Central memory CD8-positive, alpha-beta T cell (primary cell): ENCODE results near the gene RUFY4.

ENCODE experiments used
- ATAC-seq: fragments of 150-1000 bp; cut with Tn5 transposase; replicated peaks from 2 replicates; pipeline ENCODE4 v1.10.0; 2022; ENCODE audit warnings: mild to moderate bottlenecking, moderate FRiP score, moderate number of reproducible peaks; ENCODE audit not compliant: poor library complexity, severe bottlenecking; ENCODE audit errors: extremely low read depth
- DNase-seq, 2 donors: peaks; one replicate each; pipeline ENCODE4 v3.0.0; 2021; ENCODE audit warnings: low spot score in 2 of 2
- H3K27ac Mint-ChIP-seq: one replicate; pipeline ENCODE4 v1.8.0; 2022; ENCODE audit warnings: low read depth, mild to moderate bottlenecking, moderate library complexity, mixed read lengths
- H3K27me3 Mint-ChIP-seq: one replicate; pipeline ENCODE4 v1.8.0; 2022; ENCODE audit warnings: mixed read lengths
- H3K36me3 Mint-ChIP-seq: one replicate; pipeline ENCODE4 v1.8.0; 2022; ENCODE audit warnings: mild to moderate bottlenecking, moderate library complexity, mixed read lengths; ENCODE audit not compliant: insufficient read depth
- H3K4me1 Mint-ChIP-seq: one replicate; pipeline ENCODE4 v1.8.0; 2022; ENCODE audit warnings: mixed read lengths
- H3K4me3 Mint-ChIP-seq: one replicate; pipeline ENCODE4 v1.8.0; 2022; ENCODE audit warnings: mild to moderate bottlenecking, moderate library complexity, mixed read lengths
- H3K9me3 Mint-ChIP-seq: one replicate; pipeline ENCODE4 v1.8.0; 2022; ENCODE audit warnings: mixed read lengths

RUFY4 gene

DNA sequence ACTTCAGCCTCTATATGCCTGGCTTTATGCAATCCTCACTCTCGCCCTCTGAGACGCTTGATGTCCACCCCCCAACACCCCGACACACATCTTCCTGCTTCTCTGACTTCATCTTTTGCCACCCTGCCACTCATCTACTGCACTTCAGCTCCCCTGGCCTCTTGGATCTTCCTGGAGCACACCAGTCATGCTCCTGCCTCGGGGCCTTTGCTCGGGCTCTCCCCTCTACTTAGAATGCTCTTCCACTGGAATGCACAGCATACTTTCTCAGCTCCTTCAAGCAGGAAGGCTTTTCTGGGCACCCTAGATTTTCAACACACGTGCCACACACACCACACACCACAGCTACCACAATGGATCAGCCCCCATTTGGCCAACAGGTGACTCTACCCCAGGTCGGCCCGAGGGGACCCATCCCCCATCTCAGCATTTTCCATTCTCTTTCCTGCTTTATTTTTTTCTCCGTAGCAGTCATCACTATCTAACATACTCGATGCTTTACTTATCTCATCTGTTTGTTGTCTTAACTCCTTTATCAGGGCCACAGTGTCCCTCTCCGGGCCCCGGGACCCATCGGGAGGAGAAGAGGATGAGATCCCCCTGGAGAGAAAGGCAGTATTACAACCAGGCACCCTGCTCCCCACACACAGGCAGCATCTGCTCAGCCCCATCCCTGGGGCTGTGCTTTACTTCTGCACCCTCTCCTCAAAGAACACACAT, 2.3 kb downstream of the RUFY4 start:
- H3K9me3 Mint-ChIP-seq, result no peaks in the 10 kb centered on the region
- H3K27me3 Mint-ChIP-seq, result peaks cover 63% of the 10 kb centered on the region
- H3K27ac Mint-ChIP-seq, result no peak overlapping the region
- no peak for ATAC-seq
- peaks cover 8% of the 10 kb centered on the region for H3K4me1 Mint-ChIP-seq
- no peak overlapping the region for H3K4me3 Mint-ChIP-seq
- peaks cover 2% of the 10 kb centered on the region for H3K36me3 Mint-ChIP-seq
- no peak for DNase-seq

DNA sequence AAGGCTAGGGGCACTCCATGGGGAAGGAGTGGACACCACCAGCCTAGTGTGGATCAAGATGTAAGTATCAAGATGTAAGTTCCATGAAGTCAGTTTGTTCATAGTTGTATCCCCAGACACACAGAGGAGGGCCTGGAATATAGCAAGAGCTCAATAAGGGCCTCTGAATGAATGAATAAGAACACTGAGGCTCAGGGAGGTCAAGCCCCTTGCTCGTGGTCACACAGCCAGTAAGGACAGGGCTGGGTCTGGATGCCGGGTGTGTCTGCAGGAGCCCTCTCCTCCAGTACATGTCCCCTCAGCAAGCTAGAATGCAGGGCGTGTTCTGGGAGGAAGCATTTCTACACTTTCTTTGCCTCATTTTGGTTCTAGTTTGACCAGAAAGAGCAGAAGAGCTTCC, 2.9 kb downstream of the RUFY4 start:
- Mint-ChIP-seq H3K27ac (no peak overlapping the region), H3K27me3 (peaks cover 57% of the 10 kb centered on the region), H3K9me3 (no peaks in the 10 kb centered on the region)

DNA sequence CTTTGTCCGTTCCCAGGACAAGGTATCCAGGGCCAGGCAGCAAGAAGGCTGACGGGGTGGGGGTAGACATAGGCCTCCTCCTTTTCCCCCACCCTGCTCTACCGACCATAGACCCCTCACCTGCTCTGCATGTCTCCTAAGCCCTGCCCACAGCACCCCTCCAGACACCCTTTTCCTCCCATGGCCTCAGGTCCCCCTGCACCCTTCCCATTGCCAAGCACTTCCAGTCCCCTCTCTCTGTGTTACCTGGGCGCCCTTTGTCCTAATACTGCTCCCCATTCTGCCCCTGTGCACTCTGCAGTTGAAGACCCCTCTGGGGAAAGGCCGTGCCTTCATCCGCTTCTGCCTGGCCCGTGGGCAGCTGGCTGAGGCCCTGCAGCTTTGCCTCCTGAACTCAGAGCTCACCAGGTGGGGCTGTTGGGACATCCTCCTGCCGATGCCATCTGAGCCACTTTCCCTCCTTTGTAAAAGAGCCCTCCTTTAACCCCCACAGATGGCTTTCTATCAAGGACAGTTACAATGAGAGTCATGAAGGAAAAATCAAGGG, 3.5 kb downstream of the RUFY4 start:
- ATAC-seq (no peak), DNase-seq (no peak)
- peaks cover 2% of the 10 kb centered on the region for H3K36me3 Mint-ChIP-seq
- peaks cover 51% of the 10 kb centered on the region for H3K27me3 Mint-ChIP-seq
- H3K4me3 Mint-ChIP-seq, result no peak overlapping the region
- no peak overlapping the region for H3K27ac Mint-ChIP-seq
- no peaks in the 10 kb centered on the region for H3K9me3 Mint-ChIP-seq
- peaks cover 8% of the 10 kb centered on the region for H3K4me1 Mint-ChIP-seq

More for the DNA sequence above, 2.9 kb downstream of the RUFY4 start:
- Mint-ChIP-seq H3K4me3 (no peak overlapping the region), H3K4me1 (peaks cover 8% of the 10 kb centered on the region), H3K36me3 (peaks cover 2% of the 10 kb centered on the region)
- DNase-seq, result no peak
- no peak for ATAC-seq

DNA sequence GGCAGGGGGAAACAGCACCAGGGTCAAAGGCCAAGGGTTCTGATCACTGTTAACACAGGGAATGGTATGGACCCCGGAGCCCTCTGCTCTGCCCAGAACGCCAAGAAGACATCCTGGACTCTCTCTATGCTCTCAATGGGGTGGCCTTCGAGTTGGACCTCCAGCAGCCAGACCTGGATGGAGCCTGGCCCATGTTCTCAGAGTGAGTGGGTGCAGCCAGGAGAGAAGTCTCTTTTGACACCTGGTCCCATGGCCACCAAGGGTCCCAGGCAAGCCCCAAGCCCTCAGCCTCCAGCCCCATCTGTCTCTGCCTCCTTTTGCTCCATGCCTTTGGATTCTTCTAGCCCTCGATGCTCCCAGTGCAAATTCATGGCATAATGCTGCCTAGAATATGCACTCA, 4.1 kb downstream of the RUFY4 start:
- peaks cover 8% of the 10 kb centered on the region for H3K4me1 Mint-ChIP-seq
- no peaks in the 10 kb centered on the region for H3K9me3 Mint-ChIP-seq
- no peak for DNase-seq
- peaks cover 45% of the 10 kb centered on the region for H3K27me3 Mint-ChIP-seq
- no peak overlapping the region for H3K27ac Mint-ChIP-seq
- H3K36me3 Mint-ChIP-seq, result peaks cover 2% of the 10 kb centered on the region
- no peak for ATAC-seq
- H3K4me3 Mint-ChIP-seq, result no peak overlapping the region

DNA sequence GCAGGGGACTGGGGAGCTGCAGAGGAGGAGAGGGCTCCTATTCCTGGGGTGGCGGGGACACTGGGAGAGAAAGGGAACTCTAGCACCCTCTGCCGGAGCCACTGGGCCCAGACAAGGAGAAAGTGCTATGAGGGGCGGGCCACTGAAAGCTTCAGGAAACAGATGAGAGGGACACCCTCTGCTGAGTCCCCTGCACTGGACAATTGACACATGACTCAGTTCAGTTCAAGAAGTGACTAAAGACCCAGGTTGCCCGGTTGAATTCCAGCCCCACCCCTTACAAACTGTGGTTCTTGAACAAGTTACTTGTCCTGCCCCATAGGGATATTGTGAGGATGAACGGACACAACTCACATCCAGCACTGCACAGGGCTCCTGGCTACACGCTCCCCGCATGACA, 5.0 kb downstream of the RUFY4 start:
- peaks cover under 1% of the 10 kb centered on the region for H3K36me3 Mint-ChIP-seq
- no peak for DNase-seq

DNA sequence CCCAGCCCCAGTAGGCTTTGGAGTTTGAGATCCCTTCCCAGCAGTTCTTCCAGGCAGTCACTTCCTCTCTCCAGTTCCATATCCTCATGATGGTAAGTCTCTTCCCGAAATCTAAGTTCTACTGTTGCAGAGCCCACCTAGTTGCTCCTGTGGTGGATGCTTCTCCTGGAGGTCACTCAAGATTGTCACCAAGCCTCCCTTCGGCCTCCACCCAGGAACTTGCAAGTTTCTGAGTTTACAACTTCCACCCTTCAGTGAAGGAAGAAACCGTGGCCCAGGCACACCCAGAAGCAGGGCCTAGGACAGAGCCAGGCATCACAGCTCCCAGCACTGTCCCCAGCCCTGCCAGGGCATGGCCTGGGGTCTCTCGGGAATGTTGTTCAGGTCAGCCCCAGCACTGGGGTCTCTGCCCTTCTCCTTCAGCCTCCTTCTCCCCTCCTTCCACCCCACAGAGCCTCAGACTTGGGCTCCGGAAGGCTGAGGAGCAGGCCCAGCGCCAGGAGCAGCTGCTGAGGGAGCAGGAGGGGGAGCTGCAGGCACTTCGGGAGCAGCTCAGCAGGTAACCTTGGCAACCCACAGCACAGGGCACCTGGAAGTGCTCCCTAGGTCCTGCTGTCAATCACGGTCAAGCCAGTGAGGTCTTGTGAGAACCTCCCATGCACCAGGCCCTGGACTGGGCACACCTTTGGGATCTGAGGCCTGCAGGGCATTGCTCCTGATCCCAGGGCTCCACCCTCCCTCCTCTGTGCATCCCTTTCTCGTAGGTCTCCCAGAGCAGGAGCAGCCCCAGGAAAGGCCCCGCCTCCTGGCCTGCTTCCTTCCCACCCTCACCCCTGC, 7.1 kb downstream of the RUFY4 start:
- no peaks in the 10 kb centered on the region for H3K36me3 Mint-ChIP-seq
- no peak overlapping the region for H3K4me3 Mint-ChIP-seq
- peaks cover 33% of the 10 kb centered on the region for H3K27me3 Mint-ChIP-seq
- ATAC-seq (no peak), DNase-seq (no peak)
- H3K9me3 Mint-ChIP-seq, result no peaks in the 10 kb centered on the region
- H3K27ac Mint-ChIP-seq, result no peak overlapping the region
- H3K4me1 Mint-ChIP-seq, result no peaks in the 10 kb centered on the region

More for the DNA sequence above, 5.0 kb downstream of the RUFY4 start:
- no peak overlapping the region for H3K4me3 Mint-ChIP-seq
- H3K27ac Mint-ChIP-seq, result no peak overlapping the region
- peaks cover 1% of the 10 kb centered on the region for H3K4me1 Mint-ChIP-seq
- no peaks in the 10 kb centered on the region for H3K9me3 Mint-ChIP-seq
- peaks cover 36% of the 10 kb centered on the region for H3K27me3 Mint-ChIP-seq
- no peak for ATAC-seq

DNA sequence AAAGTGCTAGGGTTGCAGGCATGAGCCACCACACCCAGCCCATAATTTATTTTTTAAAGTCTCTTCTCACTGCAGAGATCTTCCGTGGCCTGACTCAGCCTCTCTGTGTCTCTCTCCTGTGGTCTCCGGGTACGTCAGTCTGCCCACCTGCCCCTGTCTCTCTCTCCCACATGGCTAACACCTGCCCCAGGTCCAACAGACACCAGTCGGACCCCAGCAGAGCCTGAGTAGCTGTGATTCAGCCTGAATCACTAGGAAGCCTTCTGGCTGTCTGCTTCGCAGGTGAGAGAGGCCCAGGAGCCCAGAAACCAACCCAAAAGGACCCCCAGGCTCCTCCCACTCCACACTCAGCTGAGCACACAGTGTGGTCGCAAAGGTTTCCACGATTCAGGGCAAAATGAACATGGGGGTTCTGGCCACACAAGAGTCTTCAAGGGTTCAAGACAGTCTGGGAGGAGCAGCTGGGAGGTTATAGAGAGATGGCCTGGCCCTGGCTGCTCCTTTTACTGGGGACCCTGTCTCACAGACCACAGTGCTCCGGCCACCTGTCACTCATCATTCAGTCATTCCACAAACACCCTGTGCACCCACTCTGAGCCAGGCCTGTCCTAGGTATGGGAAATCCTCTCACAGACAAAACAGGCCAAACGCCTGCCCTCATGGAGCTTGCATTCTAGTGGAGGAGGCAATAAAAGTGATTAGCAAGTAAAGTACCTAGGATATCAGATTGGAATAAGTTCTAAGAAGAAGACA, 8.6 kb downstream of the RUFY4 start:
- Mint-ChIP-seq H3K36me3 (no peaks in the 10 kb centered on the region), H3K27me3 (peaks cover 25% of the 10 kb centered on the region), H3K4me3 (no peak overlapping the region), H3K27ac (peak overlapping the region; percentile 3), H3K9me3 (no peaks in the 10 kb centered on the region), H3K4me1 (no peaks in the 10 kb centered on the region)
- ATAC-seq (no peak), DNase-seq (no peak)

DNA sequence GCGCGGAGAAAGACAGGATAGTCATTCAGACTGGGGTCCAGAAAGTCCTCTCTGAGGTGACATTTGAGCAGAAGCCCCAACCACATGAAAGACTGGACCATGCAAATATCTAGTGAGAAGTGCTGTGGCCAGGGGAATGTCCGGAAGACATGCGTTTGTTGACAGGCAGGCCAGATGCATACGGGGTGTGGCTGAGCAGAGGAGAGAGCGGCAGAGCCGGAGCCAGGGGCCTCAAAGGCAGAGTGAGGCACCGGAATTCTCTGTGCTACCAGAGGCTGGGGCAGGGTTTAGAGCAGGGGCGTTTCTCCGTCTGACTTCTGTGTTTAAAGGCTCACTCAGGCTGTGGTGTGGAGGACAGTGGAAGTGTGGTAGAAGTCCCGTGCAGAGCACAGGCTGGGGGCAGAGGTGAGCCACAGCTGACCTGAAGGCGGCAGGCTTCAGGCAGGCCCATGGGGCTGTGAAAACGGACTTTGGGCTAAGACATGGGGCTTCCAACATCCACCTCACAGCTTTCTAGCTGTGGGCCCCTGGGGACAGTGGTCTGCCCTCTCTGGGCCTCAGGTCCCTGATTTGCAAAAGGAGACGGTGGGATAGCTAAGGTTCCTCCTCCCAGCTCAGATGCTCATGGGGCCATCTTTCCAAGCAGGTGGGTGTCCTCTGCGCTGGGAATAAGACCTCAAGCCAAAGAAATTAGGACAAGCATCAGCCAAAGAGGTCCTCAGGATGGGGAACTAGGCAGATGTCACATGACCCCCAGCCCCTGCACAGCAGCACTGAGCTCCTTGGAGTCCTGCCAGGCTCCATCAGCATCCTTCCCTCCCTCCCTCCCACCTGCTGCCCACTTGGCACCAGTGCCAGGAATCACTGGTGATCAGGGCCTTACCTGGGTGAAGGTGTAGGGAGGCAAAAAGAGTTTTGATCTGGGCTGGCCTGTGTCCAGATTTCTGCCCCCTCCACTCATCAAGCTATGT, 11.2 kb downstream of the RUFY4 start:
- no peak overlapping the region for H3K27ac Mint-ChIP-seq
- H3K9me3 Mint-ChIP-seq, result no peaks in the 10 kb centered on the region

DNA sequence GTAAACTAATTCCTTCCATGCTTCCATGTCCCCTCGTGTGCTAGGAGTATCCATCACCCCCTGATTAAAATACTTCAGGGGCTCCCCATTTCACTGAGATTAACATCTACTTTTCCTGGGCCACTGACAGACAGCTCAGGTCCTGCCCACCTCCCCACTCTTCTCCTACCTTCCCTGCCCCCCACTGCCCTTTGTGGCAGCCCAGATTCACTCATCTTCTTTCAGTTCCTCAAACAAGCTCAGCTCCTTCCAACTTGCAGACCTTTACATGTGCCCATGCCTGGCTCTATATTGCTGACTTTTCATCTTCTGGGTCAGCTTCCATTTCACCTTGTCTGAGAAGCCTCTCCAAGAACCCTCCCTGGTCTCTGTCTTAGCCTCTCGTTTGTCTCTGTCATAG, 12.0 kb downstream of the RUFY4 start:
- Mint-ChIP-seq H3K27ac (no peak overlapping the region), H3K36me3 (no peaks in the 10 kb centered on the region), H3K9me3 (peaks cover 3% of the 10 kb centered on the region), H3K27me3 (peaks cover 13% of the 10 kb centered on the region), H3K4me1 (no peaks in the 10 kb centered on the region), H3K4me3 (no peak overlapping the region)
- ATAC-seq (no peak), DNase-seq (no peak)

More for the DNA sequence above, 11.2 kb downstream of the RUFY4 start:
- Mint-ChIP-seq H3K36me3 (no peaks in the 10 kb centered on the region), H3K27me3 (peaks cover 8% of the 10 kb centered on the region), H3K4me1 (no peaks in the 10 kb centered on the region), H3K4me3 (no peak overlapping the region)
- ATAC-seq (no peak), DNase-seq (no peak)

DNA sequence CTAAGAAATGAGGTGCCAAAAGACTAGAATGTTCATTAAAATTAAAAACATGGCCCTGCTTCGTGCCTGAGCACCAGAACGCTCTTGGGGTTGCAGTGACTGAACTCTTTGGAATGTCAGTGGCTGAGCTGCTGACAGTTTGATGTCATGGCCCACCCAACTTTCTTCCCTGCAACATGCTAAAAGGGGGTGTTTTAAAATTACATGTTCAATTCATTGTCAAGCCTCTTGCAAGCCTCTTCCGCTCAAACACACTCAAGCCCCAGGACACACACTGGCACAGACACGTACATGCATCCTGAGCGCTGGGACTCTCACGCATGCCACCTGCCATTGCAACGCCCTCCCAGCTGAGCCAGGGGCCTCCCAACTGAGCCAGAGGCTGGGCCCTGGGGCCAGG, 12.6 kb downstream of the RUFY4 start:
- H3K27ac Mint-ChIP-seq, result no peak overlapping the region
- DNase-seq (no peak), ATAC-seq (no peak)
- H3K4me3 Mint-ChIP-seq, result no peak overlapping the region
- no peaks in the 10 kb centered on the region for H3K4me1 Mint-ChIP-seq
- peaks cover 9% of the 10 kb centered on the region for H3K9me3 Mint-ChIP-seq
- H3K36me3 Mint-ChIP-seq, result no peaks in the 10 kb centered on the region
- peaks cover 20% of the 10 kb centered on the region for H3K27me3 Mint-ChIP-seq

DNA sequence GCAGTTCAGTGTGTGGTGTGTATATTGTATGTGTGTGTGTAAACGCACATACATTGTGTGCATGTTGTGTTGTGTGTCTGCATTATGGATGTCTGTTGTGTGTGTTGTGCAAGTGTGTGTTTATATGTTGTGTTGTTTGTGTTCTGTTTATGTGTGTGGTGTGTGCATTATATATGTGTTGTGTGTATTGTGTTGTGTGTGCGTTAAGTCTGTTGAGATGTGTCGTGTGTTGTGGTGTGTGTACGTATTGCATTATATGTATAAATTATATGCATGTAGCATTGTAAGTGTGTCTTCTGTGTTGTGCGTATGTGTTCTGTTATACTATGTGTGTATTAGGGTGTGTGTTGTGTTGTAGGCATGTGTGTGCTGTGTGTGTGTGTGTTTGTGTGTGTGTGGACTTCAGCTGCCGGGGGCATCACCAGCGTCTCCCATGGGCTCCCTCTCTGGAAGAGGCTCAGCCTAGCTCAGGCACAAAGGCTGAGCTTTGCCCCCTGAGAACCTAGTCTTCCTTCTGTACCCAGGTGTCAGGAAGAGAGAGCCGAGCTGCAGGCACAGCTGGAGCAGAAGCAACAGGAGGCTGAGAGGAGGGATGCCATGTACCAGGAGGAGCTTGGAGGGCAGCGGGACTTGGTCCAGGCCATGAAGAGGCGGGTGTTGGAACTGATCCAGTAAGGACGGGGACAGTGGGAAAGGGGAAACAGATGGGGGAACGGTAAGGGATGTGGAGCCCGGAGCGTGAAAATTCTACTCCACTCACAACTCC, 13.7 kb downstream of the RUFY4 start:
- ATAC-seq (no peak), DNase-seq (no peak)
- Mint-ChIP-seq H3K27me3 (peaks cover 22% of the 10 kb centered on the region), H3K36me3 (no peaks in the 10 kb centered on the region), H3K27ac (no peak overlapping the region), H3K9me3 (peaks cover 10% of the 10 kb centered on the region), H3K4me1 (no peaks in the 10 kb centered on the region), H3K4me3 (no peak overlapping the region)
